Kasumi-1 (cell line): Measurements from ENCODE around the gene LRRC10.

Experiments used
- DNase-seq, 2 experiments: peaks; one replicate each; lab custom pipeline; 2025; lab: John Stamatoyannopoulos, UW

Gene LRRC10

GRCh38 chr12:69569236-69569635, 41.5 kb downstream of the LRRC10 start:
- no peak for DNase-seq

DNA sequence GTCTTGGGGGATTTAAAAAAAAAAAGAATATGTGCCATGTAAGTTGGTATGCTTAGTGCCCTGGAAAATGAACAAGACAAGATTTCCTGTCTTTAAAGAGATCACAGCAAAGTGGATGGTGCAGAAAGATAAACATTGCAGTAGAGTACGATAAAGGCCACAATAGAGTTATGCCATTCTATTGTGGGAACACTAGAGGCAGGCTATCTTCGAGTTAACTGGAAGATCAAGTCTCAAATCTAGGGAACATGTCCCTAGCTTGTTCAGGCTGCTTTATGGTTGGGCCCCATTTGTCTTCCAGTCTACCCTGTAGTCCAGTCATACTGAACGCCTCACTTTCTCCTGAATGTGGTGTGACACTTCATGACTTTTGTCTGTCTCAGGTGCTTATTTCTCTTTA, 44.1 kb downstream of the LRRC10 start:
- peak in 1 of 2 experiments; percentile 37 for DNase-seq

DNA sequence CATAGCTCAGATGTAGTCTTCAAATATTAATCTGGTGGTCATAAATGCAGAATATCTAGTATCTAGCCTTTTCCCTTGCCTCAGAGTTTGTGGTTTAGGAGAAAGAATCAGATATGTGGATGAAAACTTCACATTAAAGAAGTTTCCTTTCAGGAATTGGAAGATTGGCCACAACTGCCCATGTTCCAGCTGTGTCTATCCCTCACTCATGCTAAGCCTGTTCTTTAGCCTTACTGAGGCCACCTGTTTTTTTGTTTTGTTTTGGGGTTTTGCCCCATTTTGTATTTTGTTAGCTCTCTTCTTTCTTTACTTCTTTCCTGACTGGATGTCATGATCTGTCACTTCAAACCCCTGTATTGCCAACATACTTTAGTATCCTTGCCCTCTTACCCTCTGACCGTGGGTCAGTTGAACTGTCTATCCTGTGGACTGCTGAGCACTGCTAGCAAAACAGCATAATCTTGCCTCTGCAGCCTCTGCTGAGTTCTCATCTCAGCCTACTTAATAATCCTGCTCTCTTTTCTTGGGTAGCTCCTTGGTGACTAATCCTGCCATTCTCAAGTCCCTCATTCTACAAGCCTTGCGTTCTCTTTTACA, 47.4 kb downstream of the LRRC10 start:
- no peak for DNase-seq
